ENCODE data around the gene PRDM12.
A peak's percentile ranks its signal among the peaks of the same experiment; 100 is the strongest.

Gene PRDM12

DNA sequence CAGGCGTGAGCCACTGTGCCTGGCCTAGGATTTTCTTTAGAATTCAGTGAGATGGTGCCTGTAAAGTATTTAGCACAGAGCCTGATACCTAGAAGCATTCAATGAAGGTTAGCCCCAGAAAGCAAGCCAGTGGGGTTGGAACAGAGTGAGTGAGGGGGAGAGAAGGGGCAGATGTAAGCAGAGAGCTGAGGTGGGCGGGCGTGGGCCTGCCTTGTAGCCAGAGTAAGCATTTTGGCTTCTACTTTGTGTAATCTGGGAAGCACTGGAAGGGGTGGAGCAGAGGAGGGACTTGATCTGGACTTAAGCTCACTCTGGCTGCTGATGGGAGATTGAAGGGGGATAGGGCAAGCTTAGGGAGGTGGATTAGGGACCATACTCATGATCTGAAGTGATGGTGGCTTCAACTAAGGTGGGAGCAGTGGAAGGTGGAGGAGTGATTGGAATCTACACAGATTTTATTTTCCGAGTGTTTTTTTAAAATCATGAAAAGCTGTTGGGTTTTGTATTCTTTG, 31.8 kb downstream of the PRDM12 start:
- no peak overlapping the region for H3K27ac ChIP-seq (ENCODE audit: extremely low read depth, low read depth, low read length)
- no peaks in the 10 kb centered on the region for H3K4me1 ChIP-seq (ENCODE audit: control insufficient read depth, insufficient read depth, low read length)
- peaks cover 46 to 58% of the 10 kb centered on the region in 2 experiments for H3K36me3 ChIP-seq (ENCODE audit: control insufficient read depth in 2 of 2, insufficient read depth in 1 of 2, low read length in 2 of 2)
- no peak overlapping the region for H3K4me3 ChIP-seq (ENCODE audit: low read depth, low read length)
- POLR2A ChIA-PET: interaction anchor here (0.5 to 0.9 kb wide), 2 partner anchors 11 to 14 kb away, joined by 4 to 7 read pairs; no protein-coding TSS in a partner anchor
- CTCF ChIA-PET: interaction anchor here (0.7 to 2.2 kb wide), 7 partner anchors 11 to 356 kb away, joined by 3 to 23 read pairs (median 5); no protein-coding TSS in a partner anchor
- TF ChIP-seq ZNF433 (tag by site-specific recombination; IDR thresholded peaks at IDR 0.05; ENCODE audit: low read depth) (no peak), ZNF292 (tag by site-specific recombination; IDR thresholded peaks at IDR 0.05; ENCODE audit: borderline replicate concordance, low read depth) (no peak), ZNF600 (tag by site-specific recombination; IDR thresholded peaks at IDR 0.05) (peak; percentile 40), ZNF777 (tag by site-specific recombination; IDR thresholded peaks at IDR 0.05; ENCODE audit: borderline replicate concordance) (no peak), ZNF501 (tag by site-specific recombination; IDR thresholded peaks at IDR 0.05) (no peak), PRDM1 (tag by site-specific recombination; IDR thresholded peaks at IDR 0.05) (no peak), ZNF37A (tag by site-specific recombination; IDR thresholded peaks at IDR 0.05) (no peak), ZNF629 (tag by site-specific recombination; IDR thresholded peaks at IDR 0.05) (no peak), ZFHX2 (tag by site-specific recombination; conservative IDR thresholded peaks at IDR 0.05) (peak; percentile 89), ZNF843 (tag by site-specific recombination; IDR thresholded peaks at IDR 0.05) (no peak), ZIC2 (tag by site-specific recombination; IDR thresholded peaks at IDR 0.05) (no peak), SCRT1 (tag by site-specific recombination; IDR thresholded peaks at IDR 0.05; ENCODE audit: borderline replicate concordance) (no peak), ZBTB48 (tag by site-specific recombination; IDR thresholded peaks at IDR 0.05) (peak; percentile 50; the same call in 1 of the 2 replicates), EGR2 (tag by site-specific recombination; IDR thresholded peaks at IDR 0.05; ENCODE audit: low read depth) (peak; percentile 91), ZNF426 (tag by site-specific recombination; IDR thresholded peaks at IDR 0.05) (no peak), KLF1 (tag by site-specific recombination; IDR thresholded peaks at IDR 0.05) (peak; percentile 57)
- no peaks in the 10 kb centered on the region for H3K9me3 ChIP-seq (ENCODE audit: control insufficient read depth, insufficient read depth, low read depth, low read length)

DNA sequence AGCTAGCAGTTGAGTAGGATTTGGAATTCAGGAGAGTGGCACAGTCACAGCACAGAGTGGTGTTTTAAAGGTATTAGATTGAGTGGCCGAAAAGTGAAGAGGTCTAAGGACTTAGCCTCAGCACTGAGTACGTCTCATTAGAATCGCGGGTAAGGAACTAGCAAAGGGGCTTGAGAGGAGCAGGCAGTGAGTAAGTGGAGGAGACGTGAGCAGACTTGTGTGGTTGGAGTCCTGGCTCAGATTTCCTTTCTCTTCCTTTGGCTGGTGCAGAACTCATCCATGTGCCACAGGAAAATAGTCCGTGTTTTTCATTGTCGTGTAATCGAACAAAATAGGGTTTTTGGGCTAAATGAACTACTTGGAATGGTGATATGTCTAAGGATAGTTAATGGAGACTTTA, 32.6 kb downstream of the PRDM12 start:
- Histone ChIP-seq H3K9me3 (ENCODE audit: control insufficient read depth, insufficient read depth, low read depth, low read length) (no peaks in the 10 kb centered on the region), H3K27ac (ENCODE audit: extremely low read depth, low read depth, low read length) (no peak overlapping the region), H3K4me1 (ENCODE audit: control insufficient read depth, insufficient read depth, low read length) (no peaks in the 10 kb centered on the region), H3K4me3 (ENCODE audit: low read depth, low read length) (no peak overlapping the region), H3K36me3 (ENCODE audit: control insufficient read depth in 2 of 2, insufficient read depth in 1 of 2, low read length in 2 of 2) (peaks cover 51 to 66% of the 10 kb centered on the region in 2 experiments)
- ChIA-PET CTCF (interaction anchor here (0.8 to 2.2 kb wide), 4 partner anchors 10 to 236 kb away, joined by 3 to 23 read pairs (median 4); no protein-coding TSS in a partner anchor), POLR2A (interaction anchor here (0.9 kb wide), 1 partner anchor 13 kb away, joined by 4 read pairs; no protein-coding TSS in a partner anchor)
- no peak for TF ChIP-seq ZNF555 (tag by site-specific recombination; conservative IDR thresholded peaks at IDR 0.05)
- no peak for TF ChIP-seq ZNF785 (tag by site-specific recombination; IDR thresholded peaks at IDR 0.05)
- TF ChIP-seq WT1 (tag by site-specific recombination; IDR thresholded peaks at IDR 0.05): no peak
- TF ChIP-seq ZNF10 (tag by site-specific recombination; IDR thresholded peaks at IDR 0.05): no peak
- TF ChIP-seq, protein P1, sequence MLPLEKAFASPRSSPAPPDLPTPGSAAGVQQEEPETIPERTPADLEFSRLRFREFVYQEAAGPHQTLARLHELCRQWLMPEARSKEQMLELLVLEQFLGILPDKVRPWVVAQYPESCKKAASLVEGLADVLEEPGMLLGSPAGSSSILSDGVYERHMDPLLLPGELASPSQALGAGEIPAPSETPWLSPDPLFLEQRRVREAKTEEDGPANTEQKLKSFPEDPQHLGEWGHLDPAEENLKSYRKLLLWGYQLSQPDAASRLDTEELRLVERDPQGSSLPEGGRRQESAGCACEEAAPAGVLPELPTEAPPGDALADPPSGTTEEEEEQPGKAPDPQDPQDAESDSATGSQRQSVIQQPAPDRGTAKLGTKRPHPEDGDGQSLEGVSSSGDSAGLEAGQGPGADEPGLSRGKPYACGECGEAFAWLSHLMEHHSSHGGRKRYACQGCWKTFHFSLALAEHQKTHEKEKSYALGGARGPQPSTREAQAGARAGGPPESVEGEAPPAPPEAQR (tag by site-specific recombination; IDR thresholded peaks at IDR 0.05): no peak
- no peak for TF ChIP-seq ZNF670 (tag by site-specific recombination; IDR thresholded peaks at IDR 0.05; ENCODE audit: low read depth)
- TF ChIP-seq ZNF214 (tag by site-specific recombination; IDR thresholded peaks at IDR 0.05; ENCODE audit: borderline replicate concordance): no peak
- TF ChIP-seq, protein P2, sequence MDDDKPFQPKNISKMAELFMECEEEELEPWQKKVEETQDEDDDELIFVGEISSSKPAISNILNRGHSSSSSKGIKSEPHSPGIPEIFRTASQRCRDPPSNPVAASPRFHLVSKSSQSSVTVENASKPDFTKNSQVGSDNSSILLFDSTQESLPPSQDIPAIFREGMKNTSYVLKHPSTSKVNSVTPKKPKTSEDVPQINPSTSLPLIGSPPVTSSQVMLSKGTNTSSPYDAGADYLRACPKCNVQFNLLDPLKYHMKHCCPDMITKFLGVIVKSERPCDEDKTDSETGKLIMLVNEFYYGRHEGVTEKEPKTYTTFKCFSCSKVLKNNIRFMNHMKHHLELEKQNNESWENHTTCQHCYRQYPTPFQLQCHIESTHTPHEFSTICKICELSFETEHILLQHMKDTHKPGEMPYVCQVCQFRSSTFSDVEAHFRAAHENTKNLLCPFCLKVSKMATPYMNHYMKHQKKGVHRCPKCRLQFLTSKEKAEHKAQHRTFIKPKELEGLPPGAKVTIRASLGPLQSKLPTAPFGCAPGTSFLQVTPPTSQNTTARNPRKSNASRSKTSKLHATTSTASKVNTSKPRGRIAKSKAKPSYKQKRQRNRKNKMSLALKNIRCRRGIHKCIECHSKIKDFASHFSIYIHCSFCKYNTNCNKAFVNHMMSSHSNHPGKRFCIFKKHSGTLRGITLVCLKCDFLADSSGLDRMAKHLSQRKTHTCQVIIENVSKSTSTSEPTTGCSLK (tag by site-specific recombination; IDR thresholded peaks at IDR 0.05): no peak
- TF ChIP-seq ZNF571 (tag by site-specific recombination; IDR thresholded peaks at IDR 0.05): no peak
- TF ChIP-seq ZNF624 (tag by site-specific recombination; IDR thresholded peaks at IDR 0.05): no peak
- TF ChIP-seq ZNF2 (tag by site-specific recombination; IDR thresholded peaks at IDR 0.05): no peak
- TF ChIP-seq ZNF146 (tag by site-specific recombination; IDR thresholded peaks at IDR 0.05): no peak

Measured in HEK293 (cell line).